NCI-H1092 (cell line): Measurements from ENCODE around the gene NFATC2IP.
"Not testable (repeated sequence)": the region's sequence is repeated elsewhere in the genome, so short reads cannot be mapped to it uniquely, and the experiment has no call there.

Experiments
- DNase-seq: peaks from one replicate; lab custom pipeline; 2025; lab: John Stamatoyannopoulos, UW

Gene NFATC2IP

GRCh38 chr16:28926284-28926683 lies 24.5 kb upstream of the NFATC2IP start:
- DNase-seq = not testable (repeated sequence)

- no peak for DNase-seq
Measured at GRCh38 chr16:28927815-28928214, 22.9 kb upstream of the NFATC2IP start.

GRCh38 chr16:28930203-28930602 lies 20.5 kb upstream of the NFATC2IP start:
- DNase-seq = no peak

GRCh38 chr16:28930652-28931051 lies 20.1 kb upstream of the NFATC2IP start:
- no peak for DNase-seq

GRCh38 chr16:28931801-28932225 lies 18.9 kb upstream of the NFATC2IP start, which contains the start of gene CD19:
TSS of gene CD19 (plus strand) at chr16:28931971. CDS start at chr16:28932001, 30 bp downstream.
- DNase-seq = no peak

- DNase-seq = no peak
Measured at GRCh38 chr16:28932339-28933141, 18.2 kb upstream of the NFATC2IP start.

GRCh38 chr16:28933171-28933570 lies 17.6 kb upstream of the NFATC2IP start:
- DNase-seq = no peak

GRCh38 chr16:28935346-28935745 lies 15.4 kb upstream of the NFATC2IP start:
- no peak for DNase-seq

GRCh38 chr16:28935924-28936783 lies 14.6 kb upstream of the NFATC2IP start:
- DNase-seq = peak; percentile 18

GRCh38 chr16:28936784-28937155 lies 14.0 kb upstream of the NFATC2IP start:
- no peak for DNase-seq

GRCh38 chr16:28937222-28937876 lies 13.4 kb upstream of the NFATC2IP start:
- no peak for DNase-seq

GRCh38 chr16:28938721-28939120 lies 12.0 kb upstream of the NFATC2IP start:
- DNase-seq = no peak

- not testable (repeated sequence) for DNase-seq
Measured at GRCh38 chr16:28939825-28940224, 10.9 kb upstream of the NFATC2IP start.

- no peak for DNase-seq
Measured at GRCh38 chr16:28943281-28943680, 7.5 kb upstream of the NFATC2IP start.

GRCh38 chr16:28946681-28947080 lies 4.1 kb upstream of the NFATC2IP start:
- DNase-seq = no peak

- no peak for DNase-seq
Measured at GRCh38 chr16:28951410-28951943, 740 bp downstream of the NFATC2IP start.

- no peak for DNase-seq
Measured at GRCh38 chr16:28958216-28958615, 7.5 kb downstream of the NFATC2IP start.

GRCh38 chr16:28958836-28959235 lies 8.1 kb downstream of the NFATC2IP start:
- DNase-seq = no peak

GRCh38 chr16:28964072-28964471 lies 13.3 kb downstream of the NFATC2IP start:
- DNase-seq = no peak

GRCh38 chr16:28964496-28964895 lies 13.8 kb downstream of the NFATC2IP start:
- no peak for DNase-seq

GRCh38 chr16:28967156-28967555 lies 16.4 kb downstream of the NFATC2IP start:
- no peak for DNase-seq

GRCh38 chr16:28969696-28970095 lies 19.0 kb downstream of the NFATC2IP start:
- not testable (repeated sequence) for DNase-seq
